Panc1 (cell line): ENCODE results near the gene MOCS2. TPM values are rescaled to one million over a fixed set of nuclear protein-coding genes. Genes with fewer than 3 reads are reported as not detected.

ENCODE experiments used
- ATAC-seq: fragments of 200-7000 bp; cut with Tn5 transposase; 2 replicates; pipeline ENCODE4 v1.9.1; 2020; ENCODE audit warnings: mild to moderate bottlenecking, moderate library complexity
- BruUV-seq: library from RNA; stranded (reverse); fragments of 400-500 nt; replicated peaks from 2 replicates; lab custom pipeline; 2021; lab: Mats Ljungman, UMichigan
- CTCF ChIA-PET: fragments of 300-600 bp; sonication (Branson Sonifier 250); formaldehyde crosslinking; loops from one replicate; lab custom pipeline; 2022; ENCODE audit warnings: antibody characterized with exemption; lab: Charles Lee
- POLR2A ChIA-PET: fragments of 300-600 bp; sonication (Branson Sonifier 250); formaldehyde crosslinking; loops from one replicate; lab custom pipeline; 2022; ENCODE audit warnings: antibody characterized with exemption; lab: Charles Lee
- DNase-seq: peaks from one replicate; pipeline ENCODE4 v3.0.0-alpha.2; 2010; ENCODE audit warnings: low read depth, low spot score
- H3K27ac ChIP-seq: 2 replicates; pipeline ENCODE4 v1.5.1; 2011; ENCODE audit warnings: mild to moderate bottlenecking, low read length, inconsistent platforms
- H3K27me3 ChIP-seq: fragments of 200-500 bp; sonication (Bioruptor generic); 2 replicates; pipeline ENCODE4 v1.6.0; 2014; ENCODE audit warnings: low read length, inconsistent platforms; ENCODE audit not compliant: control insufficient read depth, insufficient read depth
- H3K36me3 ChIP-seq: fragments of 200-500 bp; sonication (Bioruptor generic); 2 replicates; pipeline ENCODE4 v1.5.1; 2014; ENCODE audit warnings: inconsistent platforms, mild to moderate bottlenecking, low read length, moderate library complexity; ENCODE audit not compliant: control insufficient read depth, insufficient read depth
- H3K4me1 ChIP-seq: 2 replicates; pipeline ENCODE4 v1.5.1; 2011; ENCODE audit warnings: inconsistent platforms, mild to moderate bottlenecking, low read length, moderate library complexity; ENCODE audit not compliant: control insufficient read depth, insufficient read depth
- H3K4me3 ChIP-seq, 2 experiments: 2 replicates each; pipeline ENCODE4 v1.5.1; 2011 to 2012; ENCODE audit warnings: low read depth in 2 of 2, low read length in 2 of 2, mild to moderate bottlenecking in 2 of 2, inconsistent platforms in 1 of 2, moderate library complexity in 1 of 2
- H3K9me3 ChIP-seq: fragments of 200-500 bp; sonication (Bioruptor generic); 2 replicates; pipeline ENCODE4 v1.5.1; 2014; ENCODE audit warnings: low read depth, mild to moderate bottlenecking, inconsistent platforms, low read length, moderate library complexity; ENCODE audit not compliant: control insufficient read depth, insufficient read depth
- POLR2AphosphoS5 ChIP-seq: IDR thresholded peaks from 2 replicates; pipeline ENCODE4 v1.6.1; 2012; ENCODE audit warnings: mild to moderate bottlenecking, low read depth, low read length, moderate library complexity
- SIN3A ChIP-seq: IDR thresholded peaks from 2 replicates; pipeline ENCODE4 v1.6.1; 2012; ENCODE audit warnings: low read depth, mild to moderate bottlenecking, low read length, moderate library complexity, borderline replicate concordance; ENCODE audit not compliant: insufficient read depth
- TCF7L2 ChIP-seq: IDR thresholded peaks from 2 replicates; pipeline ENCODE4 v1.6.1; 2011; ENCODE audit warnings: mild to moderate bottlenecking, low read depth, low read length, inconsistent platforms
- in situ Hi-C: cut with HindIII; loops from 2 replicates; pipeline ENCODE4 v1.10.0; 2016; ENCODE audit warnings: low sequenced_read_pairs, low pct_unique_long_range_greater_than_20kb
- intact Hi-C: fragments of 100-400 bp; cut with micrococcal nuclease; formaldehyde crosslinking; loops from one replicate; pipeline ENCODE4 v1.10.0; 2022; ENCODE audit not compliant: unreplicated experiment
- total RNA-seq: library from RNA; stranded (reverse); gene quantifications from one replicate; pipeline ENCODE4 v1.2.1, GENCODE V29; 2021; ENCODE audit not compliant: unreplicated experiment
- TF ChIP-seq, protein P1 (sequence below), 2 experiments: IDR thresholded peaks; 2 replicates each; pipeline ENCODE4 v1.6.1; 2011 to 2012; ENCODE audit warnings: low read depth in 2 of 2, control low read depth in 1 of 2, low read length in 1 of 2, mild to moderate bottlenecking in 1 of 2, moderate library complexity in 1 of 2; ENCODE audit not compliant: insufficient read depth in 1 of 2
- TF ChIP-seq, protein P2 (sequence below): fragments of 450-650 bp; IDR thresholded peaks from 2 replicates; pipeline ENCODE4 v1.5.1; 2017; ENCODE audit warnings: mild to moderate bottlenecking

MOCS2 gene
- total RNA-seq, 1 experiment from 2014 or later, result 39.5 TPM

- H3K27ac ChIP-seq, result no peak overlapping the region
- peaks cover 34% of the 10 kb centered on the region for H3K36me3 ChIP-seq
- intact Hi-C loops, result no loop called here
- DNase-seq, result no peak
- ChIA-PET POLR2A (no interaction called here), CTCF (no interaction called here)
- no TSS peak for BruUV-seq
- H3K9me3 ChIP-seq, result no peaks in the 10 kb centered on the region
- TF ChIP-seq, protein P1, sequence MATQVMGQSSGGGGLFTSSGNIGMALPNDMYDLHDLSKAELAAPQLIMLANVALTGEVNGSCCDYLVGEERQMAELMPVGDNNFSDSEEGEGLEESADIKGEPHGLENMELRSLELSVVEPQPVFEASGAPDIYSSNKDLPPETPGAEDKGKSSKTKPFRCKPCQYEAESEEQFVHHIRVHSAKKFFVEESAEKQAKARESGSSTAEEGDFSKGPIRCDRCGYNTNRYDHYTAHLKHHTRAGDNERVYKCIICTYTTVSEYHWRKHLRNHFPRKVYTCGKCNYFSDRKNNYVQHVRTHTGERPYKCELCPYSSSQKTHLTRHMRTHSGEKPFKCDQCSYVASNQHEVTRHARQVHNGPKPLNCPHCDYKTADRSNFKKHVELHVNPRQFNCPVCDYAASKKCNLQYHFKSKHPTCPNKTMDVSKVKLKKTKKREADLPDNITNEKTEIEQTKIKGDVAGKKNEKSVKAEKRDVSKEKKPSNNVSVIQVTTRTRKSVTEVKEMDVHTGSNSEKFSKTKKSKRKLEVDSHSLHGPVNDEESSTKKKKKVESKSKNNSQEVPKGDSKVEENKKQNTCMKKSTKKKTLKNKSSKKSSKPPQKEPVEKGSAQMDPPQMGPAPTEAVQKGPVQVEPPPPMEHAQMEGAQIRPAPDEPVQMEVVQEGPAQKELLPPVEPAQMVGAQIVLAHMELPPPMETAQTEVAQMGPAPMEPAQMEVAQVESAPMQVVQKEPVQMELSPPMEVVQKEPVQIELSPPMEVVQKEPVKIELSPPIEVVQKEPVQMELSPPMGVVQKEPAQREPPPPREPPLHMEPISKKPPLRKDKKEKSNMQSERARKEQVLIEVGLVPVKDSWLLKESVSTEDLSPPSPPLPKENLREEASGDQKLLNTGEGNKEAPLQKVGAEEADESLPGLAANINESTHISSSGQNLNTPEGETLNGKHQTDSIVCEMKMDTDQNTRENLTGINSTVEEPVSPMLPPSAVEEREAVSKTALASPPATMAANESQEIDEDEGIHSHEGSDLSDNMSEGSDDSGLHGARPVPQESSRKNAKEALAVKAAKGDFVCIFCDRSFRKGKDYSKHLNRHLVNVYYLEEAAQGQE (IDR thresholded peaks at IDR 0.05; ENCODE audit: insufficient read depth in 1 of 2, low read depth in 2 of 2, low read length in 1 of 2), result no peak
- TF ChIP-seq SIN3A (no peak), TCF7L2 (no peak), POLR2AphosphoS5 (no peak)
- TF ChIP-seq, protein P2, sequence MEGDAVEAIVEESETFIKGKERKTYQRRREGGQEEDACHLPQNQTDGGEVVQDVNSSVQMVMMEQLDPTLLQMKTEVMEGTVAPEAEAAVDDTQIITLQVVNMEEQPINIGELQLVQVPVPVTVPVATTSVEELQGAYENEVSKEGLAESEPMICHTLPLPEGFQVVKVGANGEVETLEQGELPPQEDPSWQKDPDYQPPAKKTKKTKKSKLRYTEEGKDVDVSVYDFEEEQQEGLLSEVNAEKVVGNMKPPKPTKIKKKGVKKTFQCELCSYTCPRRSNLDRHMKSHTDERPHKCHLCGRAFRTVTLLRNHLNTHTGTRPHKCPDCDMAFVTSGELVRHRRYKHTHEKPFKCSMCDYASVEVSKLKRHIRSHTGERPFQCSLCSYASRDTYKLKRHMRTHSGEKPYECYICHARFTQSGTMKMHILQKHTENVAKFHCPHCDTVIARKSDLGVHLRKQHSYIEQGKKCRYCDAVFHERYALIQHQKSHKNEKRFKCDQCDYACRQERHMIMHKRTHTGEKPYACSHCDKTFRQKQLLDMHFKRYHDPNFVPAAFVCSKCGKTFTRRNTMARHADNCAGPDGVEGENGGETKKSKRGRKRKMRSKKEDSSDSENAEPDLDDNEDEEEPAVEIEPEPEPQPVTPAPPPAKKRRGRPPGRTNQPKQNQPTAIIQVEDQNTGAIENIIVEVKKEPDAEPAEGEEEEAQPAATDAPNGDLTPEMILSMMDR, result no peak
- no peak overlapping the region for H3K4me3 ChIP-seq
- in situ Hi-C loops, result no loop called here
- H3K27me3 ChIP-seq, result no peaks in the 10 kb centered on the region
- H3K4me1 ChIP-seq, result no peaks in the 10 kb centered on the region
- ATAC-seq, result no peak
Measured at GRCh38 chr5:53080271-53080670, 29.3 kb downstream of the MOCS2 start.

- ATAC-seq, result no peak
- no TSS peak for BruUV-seq
- Histone ChIP-seq H3K9me3 (no peaks in the 10 kb centered on the region), H3K4me1 (no peaks in the 10 kb centered on the region), H3K27ac (no peak overlapping the region), H3K27me3 (no peaks in the 10 kb centered on the region), H3K4me3 (no peak overlapping the region), H3K36me3 (peaks cover 34% of the 10 kb centered on the region)
- ChIA-PET POLR2A (no interaction called here), CTCF (no interaction called here)
- TF ChIP-seq, protein P1 (IDR thresholded peaks at IDR 0.05; ENCODE audit: insufficient read depth in 1 of 2, low read depth in 2 of 2, low read length in 1 of 2), result no peak
- TF ChIP-seq, protein P2, result no peak
- TF ChIP-seq SIN3A (no peak), POLR2AphosphoS5 (no peak), TCF7L2 (no peak)
- in situ Hi-C loops (no loop called here), intact Hi-C loops (no loop called here)
- no peak for DNase-seq
Measured at GRCh38 chr5:53076014-53076583, 33.5 kb downstream of the MOCS2 start.
